DMS 273 (cell line): ENCODE measurements around the gene RPGRIP1L.

Source experiments
- DNase-seq: peaks from one replicate; lab custom pipeline; 2025; ENCODE audit not compliant: unreplicated experiment; lab: John Stamatoyannopoulos, UW

Gene RPGRIP1L

GRCh38 chr16:53664724-53665345, 38.8 kb downstream of the RPGRIP1L start:
- DNase-seq = no peak

- no peak for DNase-seq
Observed at GRCh38 chr16:53662072-53662471, 41.6 kb downstream of the RPGRIP1L start.

- no peak for DNase-seq
Observed at GRCh38 chr16:53654946-53655345, 48.7 kb downstream of the RPGRIP1L start.

GRCh38 chr16:53651357-53651756, 52.3 kb downstream of the RPGRIP1L start:
- no peak for DNase-seq

- no peak for DNase-seq
Observed at GRCh38 chr16:53646506-53646905, 57.2 kb downstream of the RPGRIP1L start.

- no peak for DNase-seq
Observed at GRCh38 chr16:53643474-53643873, 60.2 kb downstream of the RPGRIP1L start.

GRCh38 chr16:53642094-53642493, 61.6 kb downstream of the RPGRIP1L start:
- no peak for DNase-seq

DNA sequence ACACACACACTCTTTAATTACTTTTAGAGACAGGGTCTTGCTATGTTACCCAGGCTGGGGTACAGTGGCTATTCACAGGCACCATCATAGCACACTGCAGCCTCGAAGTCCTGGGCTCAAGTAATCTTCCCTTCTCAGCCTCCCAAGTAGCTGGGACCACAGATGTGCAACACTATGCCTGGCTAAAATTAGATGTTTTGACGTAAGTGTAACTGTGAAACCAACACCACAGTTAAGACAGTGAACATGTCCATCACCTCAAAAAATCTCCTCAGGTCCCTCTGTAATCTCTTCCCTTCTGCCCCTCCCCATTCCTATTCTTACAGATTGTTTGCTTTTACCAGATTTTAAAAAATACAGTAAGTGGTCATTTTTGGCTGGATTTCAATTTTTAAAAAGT, 66.7 kb downstream of the RPGRIP1L start:
- no peak for DNase-seq

DNA sequence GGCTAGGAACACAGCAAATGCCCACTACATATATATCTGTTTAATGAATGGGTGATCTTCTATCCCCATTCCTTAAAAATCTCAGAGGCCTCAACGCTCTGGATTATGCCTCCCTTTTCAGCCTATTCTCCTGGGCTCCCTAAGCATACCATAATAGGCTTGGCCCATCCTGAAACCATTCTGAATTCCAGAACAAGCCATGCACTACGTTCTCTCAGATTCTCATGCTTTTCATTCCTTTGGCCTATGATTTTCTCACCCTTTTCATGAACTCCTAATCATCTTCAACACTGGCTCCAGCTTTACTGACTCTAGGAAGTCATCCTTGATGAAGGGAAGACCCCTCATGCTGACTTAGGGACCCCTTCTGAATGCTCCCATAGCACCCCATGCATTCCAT, 71.1 kb downstream of the RPGRIP1L start:
- no peak for DNase-seq

DNA sequence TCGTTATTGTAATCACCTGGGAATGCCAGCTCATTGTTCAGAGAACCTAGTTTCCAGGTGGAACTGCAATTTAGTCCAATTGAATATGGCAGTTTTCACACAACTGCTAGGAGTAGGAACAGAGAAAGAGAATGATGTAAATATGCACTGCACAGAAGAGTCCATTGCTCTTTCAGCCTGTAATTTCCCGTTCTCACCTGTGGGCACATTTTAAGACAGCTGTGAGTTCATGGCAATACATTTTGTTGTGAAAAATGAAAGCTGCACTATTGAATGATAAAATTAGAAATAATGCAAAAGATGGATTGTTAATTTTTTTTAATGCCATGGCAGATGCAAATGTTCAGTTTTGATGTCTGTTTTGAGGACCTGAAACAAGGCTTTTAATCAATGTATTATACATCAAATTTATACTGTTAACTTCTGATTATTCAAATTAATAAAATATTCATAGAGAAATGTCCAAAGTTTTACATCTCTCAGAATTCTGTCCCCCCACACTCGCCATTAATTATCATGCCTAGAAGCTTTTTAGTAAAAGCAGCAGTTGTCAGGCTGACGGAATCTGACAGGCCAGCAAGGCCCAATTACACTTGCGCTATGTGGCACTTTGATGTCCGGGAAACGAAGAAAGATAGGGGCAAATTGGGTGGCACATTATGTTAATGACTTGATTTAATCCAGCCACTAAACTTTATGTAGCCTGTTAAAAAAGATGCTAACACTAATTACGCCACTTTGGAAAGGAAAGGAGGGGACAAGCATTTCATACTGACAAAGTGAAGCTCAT, 72.2 kb downstream of the RPGRIP1L start:
- no peak for DNase-seq

GRCh38 chr16:53629607-53630312, 73.9 kb downstream of the RPGRIP1L start:
- peak; percentile 45 for DNase-seq

- DNase-seq = peak; percentile 67
Observed at GRCh38 chr16:53629151-53629550, 74.5 kb downstream of the RPGRIP1L start.

GRCh38 chr16:53626811-53627210, 76.8 kb downstream of the RPGRIP1L start:
- no peak for DNase-seq

- DNase-seq = no peak
Observed at GRCh38 chr16:53626161-53626560, 77.5 kb downstream of the RPGRIP1L start.

DNA sequence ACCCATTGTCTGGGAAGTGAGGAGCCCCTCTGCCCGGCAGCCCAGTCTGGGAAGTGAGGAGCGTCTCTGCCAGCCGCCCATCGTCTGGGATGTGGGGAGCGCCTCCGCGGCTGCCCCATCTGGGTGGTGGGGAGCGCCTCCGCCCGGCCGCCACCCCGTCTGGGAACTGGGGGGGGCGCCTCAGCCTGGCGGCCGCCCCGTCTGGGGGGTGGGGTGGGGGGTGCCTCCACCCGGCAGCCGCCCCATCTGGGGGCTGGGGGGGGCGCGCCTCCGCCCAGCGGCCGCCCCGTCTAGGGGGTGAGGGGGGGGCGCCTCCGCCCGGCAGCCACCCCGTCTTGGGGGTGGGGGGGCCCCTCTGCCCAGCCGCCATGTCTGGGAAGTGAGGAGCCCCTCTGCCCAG, 78.4 kb downstream of the RPGRIP1L start:
- DNase-seq = no peak

GRCh38 chr16:53622315-53622714, 81.3 kb downstream of the RPGRIP1L start:
- no peak for DNase-seq

GRCh38 chr16:53620476-53620875, 83.2 kb downstream of the RPGRIP1L start:
- no peak for DNase-seq

DNA sequence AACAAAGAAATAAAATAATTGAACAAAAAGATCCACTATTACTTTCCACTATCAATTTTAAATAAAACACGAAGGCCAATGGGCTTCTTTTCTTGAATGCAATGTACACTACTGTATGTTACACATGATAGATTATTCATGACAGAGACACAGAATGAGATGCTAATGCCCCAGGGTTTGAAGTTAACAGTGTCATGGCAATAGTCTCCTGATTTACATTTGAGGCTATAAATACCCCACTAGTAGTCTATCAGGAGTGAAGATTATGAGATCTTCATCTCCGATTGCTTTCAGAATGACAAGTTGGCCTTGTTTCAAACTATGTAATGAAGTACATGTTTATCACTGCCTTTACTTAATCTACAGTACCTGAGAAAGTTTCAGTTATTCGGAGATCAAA, 84.4 kb downstream of the RPGRIP1L start:
- no peak for DNase-seq

DNA sequence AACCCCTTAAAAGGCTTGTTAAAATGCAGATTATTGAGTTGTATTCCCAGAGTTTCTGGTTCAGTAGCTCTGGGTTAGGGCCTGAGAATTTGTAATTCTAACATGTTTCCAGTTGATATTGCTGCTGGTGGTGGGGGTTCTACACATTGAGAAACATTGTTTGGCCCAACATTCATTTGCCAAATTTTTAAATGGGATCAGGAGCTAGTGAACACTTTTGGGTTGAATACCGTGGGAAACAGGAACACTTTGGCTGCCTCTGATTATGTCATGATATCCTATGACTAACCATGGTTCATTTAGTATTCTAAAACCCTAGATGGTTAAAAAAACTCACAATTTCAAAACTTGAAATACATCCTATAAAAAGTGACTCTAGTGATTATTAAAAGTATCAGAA, 89.3 kb downstream of the RPGRIP1L start:
- DNase-seq = no peak

DNA sequence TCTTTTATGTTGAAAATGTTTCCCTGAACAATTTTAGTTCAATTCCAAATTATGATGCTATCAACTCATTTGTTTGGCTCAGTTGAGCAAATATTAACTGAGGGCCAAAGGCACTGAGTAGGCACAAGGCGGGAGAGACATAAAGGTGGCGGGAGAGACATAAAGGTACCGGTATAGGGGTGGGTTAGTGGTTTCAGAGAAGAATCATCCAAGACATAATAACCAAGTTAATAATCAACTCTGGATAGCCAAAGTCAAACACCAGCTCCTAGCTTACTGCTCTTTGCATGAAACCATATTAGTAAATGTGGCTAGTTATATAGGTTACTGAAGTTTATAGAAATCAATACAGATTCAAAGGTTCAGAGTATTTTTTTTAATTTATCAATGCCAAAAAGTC, 91.7 kb downstream of the RPGRIP1L start:
- DNase-seq = no peak

DNA sequence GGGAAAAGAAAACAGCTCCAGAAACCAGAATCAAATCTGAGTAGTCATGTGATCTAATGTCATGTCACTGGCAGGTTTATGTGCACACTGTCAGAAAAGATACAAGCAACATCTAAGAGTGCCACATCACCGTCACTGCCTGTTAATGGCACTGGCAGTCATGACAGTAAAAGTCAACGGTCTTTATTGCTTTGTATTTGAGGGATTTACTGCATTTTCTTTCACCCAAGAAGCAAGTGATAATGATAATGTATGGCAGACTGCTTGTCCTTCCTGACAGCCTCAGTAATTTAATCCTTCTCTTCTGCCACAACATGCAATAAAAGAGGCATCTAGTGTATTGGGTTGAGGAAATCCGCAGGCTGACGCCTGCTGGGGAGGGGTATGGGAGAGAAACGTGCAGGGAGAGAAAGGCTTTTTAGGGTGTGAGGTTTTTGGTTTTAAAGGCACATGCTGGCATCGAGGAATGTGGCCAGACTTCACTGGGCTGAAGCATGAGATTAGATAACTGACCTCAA, 92.4 kb downstream of the RPGRIP1L start:
- DNase-seq = no peak

DNA sequence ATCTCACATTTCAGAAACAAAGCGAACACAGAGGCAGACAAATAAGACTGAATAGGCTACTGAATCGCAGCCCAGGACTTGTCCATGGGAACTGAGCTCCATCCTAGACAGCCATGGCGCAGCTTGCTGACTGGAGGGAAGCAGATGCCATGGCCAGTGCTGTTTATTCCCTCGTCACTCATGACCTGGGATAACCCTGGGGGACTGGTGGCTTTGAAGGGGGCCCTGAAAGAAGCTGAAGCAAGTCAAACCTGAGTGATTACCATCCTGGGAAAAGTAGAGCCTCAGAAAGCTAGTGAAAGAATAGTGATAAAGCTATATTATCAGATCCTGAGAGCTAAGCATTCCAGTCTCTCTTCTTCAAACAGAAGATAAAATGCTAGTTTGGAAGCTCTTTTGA, 94.1 kb downstream of the RPGRIP1L start:
- DNase-seq = no peak
